ENCODE results near the gene DCST1.
A peak's percentile ranks its signal among the peaks of the same experiment; 100 is the strongest.

The DCST1 gene

GRCh38 chr1:155086856-155087535, 53.4 kb downstream of the DCST1 start:
- no peak for DNase-seq (ENCODE audit: low spot score)

DNA sequence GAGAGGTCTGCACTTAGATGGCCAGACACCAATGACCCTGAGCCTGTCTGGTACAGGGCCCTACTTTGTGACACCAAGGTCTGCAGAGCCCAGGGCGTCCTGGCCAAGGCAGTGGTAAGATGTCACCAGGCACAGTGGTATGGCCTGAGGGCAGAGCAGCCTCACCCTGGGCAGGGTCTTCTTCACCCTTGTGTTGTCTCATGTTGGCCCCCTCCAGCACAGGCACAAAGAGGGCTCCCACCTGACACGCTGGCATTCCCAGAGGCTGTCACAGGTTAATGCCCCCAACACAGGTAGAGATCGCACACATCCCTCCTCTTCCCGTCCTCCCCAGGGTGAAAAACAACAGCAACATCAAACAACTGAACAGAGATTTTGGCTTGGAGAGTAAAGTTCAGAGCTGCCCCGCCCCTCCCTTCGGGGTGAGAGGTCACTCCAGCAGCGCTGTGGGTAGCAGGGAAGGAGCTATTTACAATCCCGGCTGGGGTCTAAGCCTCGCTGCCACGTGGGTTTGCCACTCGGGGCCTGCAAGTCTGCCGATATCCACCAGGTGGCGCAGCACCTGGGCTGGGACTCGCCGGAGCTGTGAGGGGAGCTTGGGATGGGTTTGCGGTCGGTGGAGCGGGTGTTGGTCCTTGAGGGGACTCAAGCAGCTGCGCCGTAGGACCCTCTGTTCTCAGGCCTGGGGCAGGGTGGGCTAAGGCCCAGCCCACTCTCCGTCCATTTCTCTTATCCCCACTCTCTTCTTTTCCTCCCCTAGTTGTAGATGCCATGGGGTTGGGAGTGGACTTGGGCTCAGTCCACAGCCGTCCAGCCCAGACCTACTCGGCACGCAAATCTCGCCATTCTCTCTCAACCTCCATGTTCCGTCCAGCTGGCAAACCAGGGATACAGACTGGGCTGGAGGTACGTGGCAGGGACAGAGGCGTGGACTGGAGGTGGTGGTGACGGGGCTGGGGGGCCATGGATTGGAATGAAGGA, 57.7 kb downstream of the DCST1 start:
- peak; percentile 75 for DNase-seq (ENCODE audit: low spot score)

DNA sequence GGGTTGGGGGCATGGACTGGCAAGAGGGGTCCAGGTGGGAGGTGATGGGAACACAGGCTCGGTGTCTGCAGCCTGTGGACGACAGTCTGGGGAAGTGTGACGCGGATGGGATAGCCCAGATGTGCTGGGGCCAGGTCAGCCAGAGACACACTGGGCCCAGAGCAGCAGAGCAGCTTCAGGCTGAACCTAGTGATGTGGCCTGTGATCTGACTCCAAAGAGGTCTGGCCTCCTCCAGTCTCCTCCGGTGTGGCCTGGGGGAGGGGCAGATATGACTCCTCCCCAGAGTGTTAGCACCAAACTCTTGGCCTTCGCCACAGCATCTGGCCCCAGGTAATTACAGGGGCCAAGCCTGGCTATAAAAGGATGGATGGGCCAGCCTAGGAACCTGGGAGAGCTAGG, 58.5 kb downstream of the DCST1 start:
- no peak for DNase-seq (ENCODE audit: low spot score)

DNA sequence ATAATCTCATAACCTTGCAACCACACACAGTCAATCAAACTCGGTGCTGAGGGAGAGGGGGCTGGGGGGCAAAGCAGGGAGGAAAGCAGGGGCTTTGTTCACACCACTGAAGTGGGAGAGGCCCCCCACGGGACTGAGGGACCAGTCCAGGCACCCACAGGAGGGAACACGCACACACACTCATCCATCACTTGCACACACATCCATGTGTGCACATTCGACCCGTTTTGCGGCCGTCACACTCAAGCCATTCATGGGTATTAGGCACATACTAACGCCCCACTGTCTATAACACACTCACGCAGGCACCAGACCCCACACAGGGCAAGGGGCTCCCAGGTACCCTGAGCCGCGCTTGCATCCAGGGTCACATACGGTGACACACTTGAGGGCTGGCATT, 59.0 kb downstream of the DCST1 start:
- no peak for DNase-seq (ENCODE audit: low spot score)

- DNase-seq (ENCODE audit: low spot score): peak; percentile 34
Measured at GRCh38 chr1:155093911-155094621, 60.4 kb downstream of the DCST1 start.

DNA sequence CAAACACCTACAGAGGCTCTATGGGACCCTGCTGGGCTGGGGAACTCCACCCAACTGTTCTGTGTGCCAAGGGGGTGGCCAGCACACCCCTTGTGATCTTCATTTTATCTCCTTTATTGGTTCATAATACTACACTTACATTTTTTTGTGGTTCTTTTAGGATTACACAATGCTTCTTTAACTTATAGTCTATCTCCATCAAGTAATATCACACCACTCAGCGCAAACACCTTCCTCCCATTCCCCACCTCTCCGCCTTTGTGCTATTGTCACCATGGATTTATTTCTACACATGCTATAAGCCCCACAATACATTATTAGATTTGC, 61.0 kb downstream of the DCST1 start:
- DNase-seq (ENCODE audit: low spot score): no peak

- DNase-seq (ENCODE audit: low spot score): no peak
Measured at GRCh38 chr1:155099331-155099730, 65.7 kb downstream of the DCST1 start.
